ENCODE measurements around the gene STARD9. TPM values are rescaled to one million over a fixed set of nuclear protein-coding genes. Genes with fewer than 3 reads are reported as not detected.
A peak's percentile ranks its signal among the peaks of the same experiment; 100 is the strongest.

The STARD9 gene
- total RNA-seq, 4 donors from 2014 or later: 22.8 to 67.2 (median 25.2) TPM

GRCh38 chr15:42581272-42581730 lies 5.9 kb downstream of the STARD9 start:
- intact Hi-C loops (cut with DNase I; ENCODE audit: low total_unique reads): no loop called here
- Histone ChIP-seq H3K36me3 (no peaks in the 10 kb centered on the region), H3K27ac (peak overlapping the region; percentile 77 to 83), H3K9me3 (no peaks in the 10 kb centered on the region), H3K4me1 (peaks cover 14 to 29% of the 10 kb centered on the region in 2 donors), H3K27me3 (no peaks in the 10 kb centered on the region), H3K4me3 (peak overlapping the region; percentile 32 to 51)
- DNase-seq: peak; percentile 81 to 85
- TF ChIP-seq POLR2A (IDR thresholded peaks at IDR 0.05): peak; percentile 36 to 58
- TF ChIP-seq CTCF (IDR thresholded peaks at IDR 0.05): peak in 1 of 4 experiments; percentile 4

- H3K9me3 ChIP-seq: no peaks in the 10 kb centered on the region
- H3K27me3 ChIP-seq: no peaks in the 10 kb centered on the region
- TF ChIP-seq POLR2A (IDR thresholded peaks at IDR 0.05): no peak
- TF ChIP-seq CTCF (IDR thresholded peaks at IDR 0.05): no peak
- peaks cover 14 to 29% of the 10 kb centered on the region in 2 donors for H3K4me1 ChIP-seq
- intact Hi-C loops (cut with DNase I; ENCODE audit: low total_unique reads): no loop called here
- H3K36me3 ChIP-seq: no peaks in the 10 kb centered on the region
- DNase-seq: no peak
- peak overlapping the region; percentile 49 to 83 for H3K27ac ChIP-seq
- H3K4me3 ChIP-seq: no peak overlapping the region
These were observed 7.4 kb downstream of the STARD9 start for GRCh38 chr15:42582569-42583375.

- DNase-seq: no peak
- intact Hi-C loops (cut with DNase I; ENCODE audit: low total_unique reads): no loop called here
- Histone ChIP-seq H3K36me3 (no peaks in the 10 kb centered on the region), H3K4me3 (no peak overlapping the region), H3K9me3 (no peaks in the 10 kb centered on the region), H3K4me1 (peaks cover 14 to 23% of the 10 kb centered on the region in 2 donors), H3K27me3 (no peaks in the 10 kb centered on the region), H3K27ac (peak overlapping the region; percentile 49 to 83)
- TF ChIP-seq CTCF (IDR thresholded peaks at IDR 0.05): no peak
- no peak for TF ChIP-seq POLR2A (IDR thresholded peaks at IDR 0.05)
These were observed 8.8 kb downstream of the STARD9 start for GRCh38 chr15:42584031-42584765.

- no peak overlapping the region for H3K27ac ChIP-seq
- intact Hi-C loops (cut with DNase I; ENCODE audit: low total_unique reads): no loop called here
- DNase-seq: no peak
- no peak overlapping the region for H3K4me3 ChIP-seq
- H3K36me3 ChIP-seq: no peaks in the 10 kb centered on the region
- no peaks in the 10 kb centered on the region for H3K9me3 ChIP-seq
- peaks cover 0 to 5% of the 10 kb centered on the region in 2 donors for H3K4me1 ChIP-seq
- TF ChIP-seq CTCF (IDR thresholded peaks at IDR 0.05): no peak
- no peak for TF ChIP-seq POLR2A (IDR thresholded peaks at IDR 0.05)
- H3K27me3 ChIP-seq: no peaks in the 10 kb centered on the region
These were observed 15.3 kb downstream of the STARD9 start for GRCh38 chr15:42590619-42591237.

All from uterus (tissue), 4 donors.